Superior temporal gyrus (tissue), 1 donor: ENCODE measurements around the gene SYNPO2.

Experiments
- DNase-seq: peaks from one replicate; pipeline ENCODE4 v3.0.0-alpha.2; 2016; ENCODE audit errors: extremely low spot score

Gene SYNPO2, protein sequence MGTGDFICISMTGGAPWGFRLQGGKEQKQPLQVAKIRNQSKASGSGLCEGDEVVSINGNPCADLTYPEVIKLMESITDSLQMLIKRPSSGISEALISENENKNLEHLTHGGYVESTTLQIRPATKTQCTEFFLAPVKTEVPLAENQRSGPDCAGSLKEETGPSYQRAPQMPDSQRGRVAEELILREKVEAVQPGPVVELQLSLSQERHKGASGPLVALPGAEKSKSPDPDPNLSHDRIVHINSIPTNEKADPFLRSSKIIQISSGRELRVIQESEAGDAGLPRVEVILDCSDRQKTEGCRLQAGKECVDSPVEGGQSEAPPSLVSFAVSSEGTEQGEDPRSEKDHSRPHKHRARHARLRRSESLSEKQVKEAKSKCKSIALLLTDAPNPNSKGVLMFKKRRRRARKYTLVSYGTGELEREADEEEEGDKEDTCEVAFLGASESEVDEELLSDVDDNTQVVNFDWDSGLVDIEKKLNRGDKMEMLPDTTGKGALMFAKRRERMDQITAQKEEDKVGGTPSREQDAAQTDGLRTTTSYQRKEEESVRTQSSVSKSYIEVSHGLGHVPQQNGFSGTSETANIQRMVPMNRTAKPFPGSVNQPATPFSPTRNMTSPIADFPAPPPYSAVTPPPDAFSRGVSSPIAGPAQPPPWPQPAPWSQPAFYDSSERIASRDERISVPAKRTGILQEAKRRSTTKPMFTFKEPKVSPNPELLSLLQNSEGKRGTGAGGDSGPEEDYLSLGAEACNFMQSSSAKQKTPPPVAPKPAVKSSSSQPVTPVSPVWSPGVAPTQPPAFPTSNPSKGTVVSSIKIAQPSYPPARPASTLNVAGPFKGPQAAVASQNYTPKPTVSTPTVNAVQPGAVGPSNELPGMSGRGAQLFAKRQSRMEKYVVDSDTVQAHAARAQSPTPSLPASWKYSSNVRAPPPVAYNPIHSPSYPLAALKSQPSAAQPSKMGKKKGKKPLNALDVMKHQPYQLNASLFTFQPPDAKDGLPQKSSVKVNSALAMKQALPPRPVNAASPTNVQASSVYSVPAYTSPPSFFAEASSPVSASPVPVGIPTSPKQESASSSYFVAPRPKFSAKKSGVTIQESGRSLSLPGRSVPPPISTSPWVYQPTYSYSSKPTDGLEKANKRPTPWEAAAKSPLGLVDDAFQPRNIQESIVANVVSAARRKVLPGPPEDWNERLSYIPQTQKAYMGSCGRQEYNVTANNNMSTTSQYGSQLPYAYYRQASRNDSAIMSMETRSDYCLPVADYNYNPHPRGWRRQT

DNA sequence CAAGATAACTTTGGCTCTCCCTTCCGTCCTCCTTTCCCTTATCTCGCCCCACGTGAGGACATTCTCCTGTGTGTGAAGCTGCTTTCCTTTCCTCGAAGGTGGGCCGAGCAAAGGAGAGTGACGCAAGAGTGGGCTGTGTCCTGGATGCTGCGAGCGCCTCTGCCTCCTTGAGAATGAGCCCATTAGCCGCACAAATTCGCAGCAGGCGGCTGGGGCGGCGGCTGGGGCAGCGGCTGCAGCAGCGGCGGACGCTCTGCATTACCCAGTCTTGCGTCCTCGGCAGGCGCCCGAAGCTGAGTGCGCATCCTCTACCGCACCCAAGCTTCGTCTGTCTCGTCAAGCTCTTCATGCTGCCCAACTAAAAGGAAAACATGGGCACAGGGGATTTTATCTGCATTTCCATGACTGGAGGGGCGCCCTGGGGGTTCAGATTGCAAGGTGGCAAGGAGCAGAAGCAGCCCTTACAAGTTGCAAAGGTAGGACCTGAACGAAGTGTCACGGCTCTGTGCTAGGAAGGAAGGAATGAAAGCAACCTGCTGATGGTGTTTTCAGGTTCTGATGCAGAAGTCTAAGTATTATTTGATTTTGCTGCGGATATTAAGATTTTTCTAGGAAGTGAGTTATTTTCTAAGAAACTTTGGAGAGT is at the start of gene SYNPO2:
SYNPO2 (plus strand) TSS at position 189 of the 646 bp plus-strand sequence; CDS start at position 372, 183 bp downstream.
- peak; percentile 54 for DNase-seq

DNA sequence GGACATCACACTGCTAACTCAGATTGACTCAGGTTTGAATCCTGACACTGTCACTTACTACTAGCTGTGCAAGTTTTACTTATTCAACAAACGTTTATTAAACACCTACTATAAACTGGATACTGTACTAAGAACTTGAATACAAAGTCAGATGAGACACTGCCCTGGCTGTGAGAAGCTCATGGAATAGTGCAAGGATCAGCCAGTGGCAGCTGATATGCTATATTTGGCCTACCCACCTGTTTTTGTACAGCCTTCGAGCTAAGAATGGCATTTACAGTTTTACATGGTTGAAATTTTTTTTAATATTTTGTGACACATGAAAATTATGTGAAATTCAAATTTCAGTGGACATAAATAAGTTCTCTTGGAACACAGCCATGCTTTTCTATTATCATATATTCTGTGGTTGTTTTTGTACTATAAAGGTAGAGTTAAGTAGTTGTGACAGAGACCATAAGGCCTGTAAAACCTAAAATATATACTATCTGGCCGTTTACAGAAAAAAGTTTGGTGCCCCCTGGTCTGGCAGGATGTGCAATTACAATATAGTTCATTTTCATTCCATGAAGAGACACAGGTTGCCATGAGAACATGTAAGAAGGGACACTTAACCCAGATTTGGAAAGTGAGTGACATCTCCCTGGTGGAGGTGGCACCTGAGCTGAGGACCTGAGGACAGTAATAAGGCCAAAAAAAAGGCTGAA is 49.3 kb upstream of the SYNPO2 start:
- no peak for DNase-seq

DNA sequence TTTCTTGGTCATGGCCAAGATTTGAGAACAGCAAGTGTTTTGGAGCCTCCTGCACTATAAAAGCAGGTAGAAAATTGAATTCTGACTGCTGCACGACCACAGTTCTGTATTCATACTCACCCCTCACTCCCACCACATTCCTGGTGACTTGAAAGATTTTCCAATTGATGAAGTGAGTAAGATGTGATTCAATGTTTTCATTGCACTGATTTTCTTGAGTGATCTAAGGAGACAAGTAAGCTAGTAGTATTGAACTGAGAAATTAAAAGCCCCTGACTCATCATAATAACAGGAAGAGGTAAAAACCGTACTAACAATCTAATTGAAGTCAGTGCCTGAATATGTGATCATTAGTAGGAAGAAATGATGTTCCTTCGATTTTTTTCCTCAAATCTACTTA is 46.6 kb upstream of the SYNPO2 start:
- DNase-seq: no peak

DNA sequence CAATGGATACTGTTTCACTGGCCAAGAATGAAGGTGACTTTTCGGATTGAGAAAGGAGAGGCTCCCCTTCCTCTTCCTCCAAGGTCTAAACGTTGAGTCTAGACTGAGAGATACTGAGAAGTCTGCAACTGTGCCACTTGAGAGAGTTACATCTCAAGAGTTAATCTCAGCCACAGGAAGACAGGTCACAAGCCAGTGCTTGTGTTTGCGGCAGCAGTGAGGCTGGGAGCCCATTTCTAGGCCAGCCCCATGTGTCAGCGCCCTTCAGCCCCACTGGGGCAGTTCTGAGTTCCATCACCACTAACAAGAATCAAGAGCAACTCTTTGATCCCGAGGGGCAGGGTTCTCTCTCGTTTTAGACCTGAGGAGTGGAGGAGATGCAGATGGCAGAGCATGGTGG is 45.4 kb upstream of the SYNPO2 start:
- no peak for DNase-seq

DNA sequence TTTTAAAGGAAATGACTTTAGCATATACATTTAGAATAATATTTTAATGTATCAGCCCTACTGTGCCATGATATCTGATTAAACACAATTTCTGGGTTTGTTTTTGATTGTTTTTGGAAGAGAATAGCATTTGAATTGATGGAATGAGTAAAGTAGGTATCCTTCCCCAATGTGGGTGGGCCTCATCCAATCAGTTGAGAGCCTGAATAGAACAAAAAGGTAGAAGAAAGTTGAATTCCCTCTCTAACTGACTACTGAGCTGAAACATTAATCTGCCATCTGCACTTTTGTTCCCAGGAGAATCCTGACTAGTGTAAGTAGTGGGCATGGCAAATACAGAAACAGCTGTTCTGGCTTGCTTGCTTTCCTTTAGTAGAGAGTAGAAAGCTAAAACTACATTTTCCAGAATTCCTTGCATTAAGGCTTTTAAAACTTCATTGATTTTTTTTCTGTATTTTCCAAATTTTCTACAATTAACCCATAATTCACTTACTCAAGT is 43.1 kb upstream of the SYNPO2 start:
- DNase-seq: no peak

DNA sequence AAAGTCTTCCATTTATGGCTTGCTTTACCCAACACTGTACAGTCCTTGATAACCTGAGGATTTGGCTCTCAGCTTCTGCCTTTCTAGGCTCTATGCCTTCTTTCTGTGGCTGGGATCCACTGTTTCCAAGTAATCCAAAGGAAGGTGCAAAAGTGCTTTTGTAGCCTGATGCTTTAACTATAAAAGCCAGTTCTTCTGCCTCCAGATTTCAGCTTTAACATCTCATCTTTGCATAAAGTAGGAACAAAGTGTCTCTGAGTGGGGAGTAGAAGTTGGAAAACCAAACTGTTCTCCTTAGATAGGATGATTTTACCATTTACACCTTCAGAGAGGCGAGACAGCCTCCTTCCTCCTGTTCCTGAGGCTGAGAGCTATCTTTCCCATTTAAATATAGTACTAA is 41.7 kb upstream of the SYNPO2 start:
- peak; percentile 68 for DNase-seq

DNA sequence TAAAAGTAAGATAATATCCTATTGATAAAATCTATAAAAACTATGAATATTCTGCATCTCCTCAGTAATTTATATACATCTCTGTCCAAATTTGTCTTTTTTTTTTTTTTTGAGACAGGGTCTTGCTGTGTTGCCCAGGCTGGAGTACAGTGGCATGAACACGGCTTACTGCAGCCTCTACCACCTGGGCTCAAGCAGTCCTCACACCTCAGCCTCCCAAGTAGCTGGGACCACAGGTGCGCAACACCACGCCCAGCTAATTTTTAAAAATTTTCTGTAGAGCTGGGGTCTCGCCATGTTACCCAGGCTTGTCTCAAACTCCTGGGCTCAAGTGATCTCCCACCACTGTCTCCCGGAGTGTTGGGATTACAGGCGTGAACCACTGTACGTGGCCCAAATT is 40.4 kb upstream of the SYNPO2 start:
- DNase-seq: no peak

DNA sequence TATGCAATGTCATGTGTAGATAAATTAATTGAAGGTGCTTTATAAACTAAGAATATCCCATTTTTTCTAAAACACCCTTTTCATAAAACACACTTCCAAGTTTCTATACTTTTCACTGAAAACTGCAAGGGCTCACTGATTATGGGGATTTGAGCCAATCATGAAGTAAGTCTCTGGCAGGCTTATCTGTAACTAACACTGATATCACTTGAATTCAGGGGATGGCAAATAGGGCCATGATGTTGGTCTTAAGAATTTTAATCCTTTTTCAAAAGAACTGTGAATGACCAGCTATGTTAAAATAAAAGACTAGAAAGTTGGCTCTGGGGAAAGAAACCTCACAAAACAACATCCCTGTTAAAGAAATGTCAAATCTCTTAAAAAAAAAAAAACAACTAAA is 39.8 kb upstream of the SYNPO2 start:
- DNase-seq: no peak

DNA sequence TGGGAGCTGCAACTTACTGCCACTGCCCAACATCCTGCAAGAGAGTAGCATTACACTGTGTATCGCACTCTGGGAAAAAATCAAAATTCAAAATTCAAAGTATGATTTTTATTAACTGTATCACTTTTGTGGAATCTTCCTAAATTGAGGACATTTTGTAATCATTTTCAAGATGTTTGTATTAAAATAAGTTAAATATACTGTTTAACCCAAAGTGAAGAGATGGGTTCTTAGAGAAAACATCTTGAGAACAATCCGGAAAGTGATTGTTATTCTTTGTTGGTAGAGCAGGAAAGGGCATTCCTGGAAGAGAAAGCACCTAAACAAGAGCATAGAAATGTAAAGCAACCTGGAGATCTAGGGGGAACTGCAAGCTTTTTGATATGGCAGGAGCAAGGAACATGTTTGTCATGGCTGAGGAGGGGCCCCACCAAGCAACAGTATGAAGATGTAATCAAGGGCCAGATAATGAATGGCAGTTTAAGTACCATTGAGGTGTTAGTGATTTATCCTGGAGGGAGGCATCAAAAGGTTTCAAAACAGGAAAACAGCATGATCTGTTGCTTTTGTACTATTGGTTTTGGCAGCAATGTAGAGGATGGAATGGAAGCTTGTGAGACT is 38.7 kb upstream of the SYNPO2 start:
- no peak for DNase-seq

DNA sequence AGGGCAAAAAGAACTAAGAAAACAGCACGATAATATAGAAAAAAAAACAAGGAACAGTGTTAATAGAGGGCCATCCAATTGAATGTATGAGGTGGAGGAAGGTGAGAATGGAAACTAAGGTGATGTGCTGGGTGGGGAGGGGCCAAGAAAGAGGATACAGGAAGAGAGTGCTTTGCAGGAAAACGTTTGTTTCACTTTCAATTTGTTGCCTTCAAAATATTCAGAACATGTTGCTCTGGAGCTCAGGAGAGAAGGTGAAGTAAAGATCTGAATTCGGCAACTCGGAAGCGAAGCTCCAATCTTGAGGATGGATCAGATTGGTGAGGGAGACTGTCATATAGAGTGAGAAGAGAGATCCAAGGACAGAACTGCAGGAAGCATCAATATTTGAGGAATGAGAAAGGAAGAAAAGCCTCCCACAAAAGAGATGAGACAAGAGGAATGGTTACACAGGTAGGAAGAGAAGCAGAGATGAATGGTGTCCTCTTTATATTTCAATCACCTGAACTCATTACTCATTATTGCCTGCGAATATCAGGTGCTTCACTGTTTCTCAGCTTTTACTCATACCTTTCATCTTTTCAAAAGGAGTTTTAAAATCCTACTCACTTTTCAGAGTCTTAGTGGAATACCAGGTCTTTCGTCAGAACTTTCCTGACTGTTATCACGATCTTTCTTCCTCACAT is 38.0 kb upstream of the SYNPO2 start:
- DNase-seq: no peak

DNA sequence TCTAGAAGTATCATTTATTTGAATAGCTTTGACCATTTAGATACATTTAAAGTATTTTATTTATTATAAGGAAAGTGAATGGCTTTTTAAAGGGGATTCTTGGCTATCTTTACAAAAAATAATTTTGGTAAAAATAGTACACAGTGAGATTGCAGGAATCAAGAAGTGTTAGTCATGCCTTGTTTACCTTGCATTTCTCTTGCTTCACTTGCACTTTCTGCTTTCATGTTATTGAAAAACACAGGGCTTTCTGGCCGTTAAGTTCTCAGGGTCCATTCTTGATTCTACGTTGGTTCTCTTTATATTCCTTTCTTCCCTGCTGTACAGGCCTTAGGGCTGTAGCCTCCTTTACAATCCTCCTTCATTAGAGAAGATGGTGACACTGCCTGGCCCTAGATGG is 30.9 kb upstream of the SYNPO2 start:
- no peak for DNase-seq

DNA sequence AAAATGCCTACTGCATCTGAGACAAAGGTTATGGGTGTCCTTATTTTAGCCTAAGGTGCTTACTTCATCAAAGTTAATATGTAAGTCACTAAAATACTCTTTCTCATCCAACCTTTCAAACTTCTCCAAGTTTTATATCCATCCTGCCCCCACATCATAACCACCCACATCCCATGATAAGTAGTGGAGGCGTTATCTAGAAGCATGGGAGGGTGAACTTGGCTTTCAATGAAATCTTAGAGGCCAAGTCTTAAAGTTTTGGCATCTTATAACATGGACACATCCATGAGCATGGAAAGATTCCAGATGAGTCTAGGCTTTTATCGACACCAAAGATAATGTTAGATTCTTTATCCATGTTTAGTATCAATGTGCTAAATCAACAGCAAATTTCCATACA is 29.9 kb upstream of the SYNPO2 start:
- no peak for DNase-seq

DNA sequence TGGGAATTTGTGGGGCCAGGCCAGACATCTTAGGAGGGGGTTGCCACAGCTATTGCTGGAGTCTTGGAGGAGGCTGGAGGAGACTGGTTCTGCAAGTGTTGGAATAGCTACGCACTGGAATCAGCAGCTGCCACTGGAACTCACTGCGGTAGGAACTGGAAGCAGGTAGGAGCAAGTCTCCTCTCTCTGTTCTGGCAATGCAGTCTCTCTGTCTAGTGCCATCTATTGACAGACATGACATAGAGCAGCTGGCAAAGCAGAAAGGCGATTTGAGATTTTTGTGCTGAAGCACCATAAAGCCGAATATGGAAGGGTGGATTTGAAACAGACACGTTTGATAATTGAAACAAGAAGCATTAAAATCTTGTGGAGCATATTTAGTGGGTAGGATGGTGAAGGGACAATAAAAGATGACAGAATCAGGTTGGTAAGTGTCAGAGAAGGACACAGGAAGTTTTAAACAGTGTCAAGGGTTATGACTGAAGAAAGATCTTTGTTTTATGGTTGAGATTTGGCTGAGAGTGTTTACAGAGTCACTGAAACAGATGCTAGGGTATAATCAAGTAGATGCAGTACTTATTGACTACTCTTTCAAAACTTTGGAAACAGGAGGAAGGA is 23.5 kb upstream of the SYNPO2 start:
- DNase-seq: peak; percentile 56

DNA sequence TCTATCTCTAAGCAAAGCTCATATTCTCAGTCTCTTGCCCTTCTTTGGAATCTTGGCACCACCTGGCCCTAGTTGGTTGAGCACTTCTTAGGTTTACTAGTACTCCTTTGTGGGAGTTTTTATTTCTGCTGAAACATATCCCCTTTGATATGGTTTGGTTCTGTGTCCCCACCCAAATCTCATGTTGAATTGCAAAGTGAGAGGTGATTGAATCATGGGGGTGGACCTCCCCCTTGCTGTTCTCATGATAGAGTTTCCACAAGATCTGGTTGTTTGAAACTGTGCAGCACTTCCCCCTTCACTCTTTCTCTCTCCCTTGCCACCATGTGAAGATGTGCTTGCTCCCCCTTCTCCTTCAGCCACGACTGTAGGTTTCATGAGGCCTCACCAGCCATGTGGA is 22.2 kb upstream of the SYNPO2 start:
- no peak for DNase-seq

DNA sequence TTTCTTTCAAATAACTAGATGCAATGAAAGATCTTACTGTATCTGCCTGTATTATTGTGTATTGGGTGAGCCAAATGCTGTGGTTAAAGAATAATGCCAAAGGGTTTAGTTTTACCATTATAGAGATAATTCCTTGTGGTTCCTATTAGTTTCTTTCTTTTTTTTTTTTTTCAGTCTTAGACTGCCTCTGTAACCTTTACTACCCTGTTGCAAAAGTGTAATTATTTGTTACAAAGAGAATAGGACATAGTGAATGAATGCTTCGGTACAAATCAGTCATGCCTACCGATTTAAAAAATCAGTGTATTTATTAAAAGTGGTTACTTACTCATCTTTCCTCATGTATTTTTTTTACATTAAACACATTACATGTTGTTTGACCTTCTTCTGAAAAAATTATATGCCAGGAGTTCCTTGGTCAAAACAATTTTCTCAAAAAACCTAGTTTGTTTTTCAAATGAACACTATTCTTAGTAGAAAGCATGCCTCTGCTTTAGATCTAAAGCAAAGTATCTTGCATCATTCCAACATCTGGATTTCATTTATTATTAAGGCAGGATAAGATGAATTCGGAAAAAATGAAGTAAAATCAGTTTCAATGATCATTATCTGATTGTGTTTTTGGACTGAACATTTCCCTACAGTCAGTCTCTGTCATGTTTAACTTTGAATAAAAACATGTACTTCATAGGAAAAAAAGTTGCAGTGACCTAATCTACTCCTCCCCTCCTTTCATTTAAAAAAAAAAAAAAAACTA is 21.2 kb upstream of the SYNPO2 start:
- no peak for DNase-seq

DNA sequence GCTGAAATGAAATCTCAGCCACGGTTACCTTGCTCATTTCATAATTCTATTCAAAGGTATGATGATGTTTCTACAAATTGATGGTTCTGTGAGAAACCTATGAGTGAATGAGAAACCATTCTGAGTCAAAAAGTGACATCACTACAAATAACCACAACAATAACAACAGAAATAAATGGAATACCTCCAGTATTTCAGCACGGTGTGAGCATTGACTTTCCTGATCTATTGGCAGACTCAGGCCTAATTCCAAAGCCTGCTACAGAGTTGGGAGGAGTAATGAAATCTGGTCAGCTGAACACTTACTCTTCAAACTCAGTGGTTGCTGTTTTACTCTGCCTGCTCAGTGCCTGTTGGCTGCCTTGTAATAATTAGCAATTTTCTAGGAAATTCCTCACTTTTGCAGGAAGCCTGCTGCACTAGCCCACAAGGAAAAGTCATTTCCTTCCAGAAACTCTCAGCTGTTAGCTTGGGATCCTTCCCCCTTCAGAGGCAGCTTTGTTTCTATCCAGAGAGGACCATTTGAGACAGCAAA is 18.8 kb upstream of the SYNPO2 start:
- DNase-seq: no peak

DNA sequence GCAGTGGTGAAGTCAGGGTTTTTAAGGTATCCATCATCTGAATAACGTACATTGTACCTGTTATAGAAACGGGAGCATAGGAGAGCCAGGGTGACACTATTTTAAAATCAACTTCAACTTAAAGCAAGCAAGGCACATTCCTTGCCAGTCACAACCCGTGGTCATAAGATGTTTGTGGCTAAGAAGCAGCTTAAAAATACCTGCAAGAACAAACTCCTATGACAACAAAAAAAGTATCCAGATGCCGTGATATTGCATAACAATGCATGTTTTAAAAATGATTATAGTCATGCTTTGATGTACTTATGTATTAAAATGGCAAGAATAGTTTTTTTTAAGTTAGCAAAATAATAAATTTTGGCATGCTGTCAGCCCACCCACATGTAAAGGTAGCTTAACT is 16.5 kb upstream of the SYNPO2 start:
- DNase-seq: no peak

DNA sequence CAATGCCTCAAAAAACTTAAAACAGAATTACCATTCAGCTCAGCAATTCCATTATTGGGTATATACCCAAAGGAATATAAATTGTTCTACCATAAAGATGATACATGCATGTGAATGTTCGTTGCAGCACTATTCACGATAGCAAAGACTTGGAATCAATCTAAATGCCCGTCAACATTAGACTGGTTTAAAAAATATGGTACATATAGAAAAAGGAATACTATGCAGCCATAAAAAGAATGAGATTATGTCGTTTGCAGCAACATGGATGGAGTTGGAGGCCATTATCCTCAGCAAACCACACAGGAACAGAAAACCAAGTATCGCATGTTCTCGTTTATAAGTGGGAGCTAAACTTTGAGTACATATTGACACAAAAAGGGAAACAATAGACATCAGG is 10.9 kb upstream of the SYNPO2 start:
- no peak for DNase-seq
